ENCODE results near the gene CACNA1F.

DNA sequence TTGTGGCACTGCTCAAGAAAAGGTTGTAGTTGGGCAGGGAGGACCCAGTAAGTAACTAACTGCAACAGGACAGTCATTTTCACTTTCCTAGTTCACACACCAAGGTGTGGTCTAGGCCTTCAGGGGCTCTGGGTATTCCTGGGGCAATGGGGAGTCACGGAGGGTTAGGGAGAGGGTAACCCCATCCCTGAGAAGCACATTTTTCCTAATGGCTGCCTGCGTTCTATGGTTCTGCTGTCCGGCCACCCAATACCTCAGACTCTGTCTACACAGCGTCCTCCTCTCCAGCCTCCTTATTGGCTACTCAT, 35.5 kb upstream of the CACNA1F start:
- TF ChIP-seq ZFX (IDR thresholded peaks at IDR 0.05) (no peak), CTCF (conservative IDR thresholded peaks at IDR 0.05) (no peak)
